ENCODE results near the gene SRR. TPM values are rescaled to one million over a fixed set of nuclear protein-coding genes. Genes with fewer than 3 reads are reported as not detected.

The SRR gene
- total RNA-seq, 1 donor from 2014 or later: 16.5 TPM

GRCh38 chr17:2357931-2358434 lies 54.2 kb downstream of the SRR start:
- Mint-ChIP-seq H3K27me3 (ENCODE audit: low read depth) (no peaks in the 10 kb centered on the region), H3K27ac (ENCODE audit: unreplicated experiment) (no peak overlapping the region), H3K4me1 (ENCODE audit: low read depth) (peaks cover 20% of the 10 kb centered on the region), H3K9me3 (ENCODE audit: low read depth) (no peaks in the 10 kb centered on the region), H3K4me3 (ENCODE audit: unreplicated experiment) (no peak overlapping the region), H3K36me3 (ENCODE audit: low read depth) (peaks cover 4% of the 10 kb centered on the region)
- TF ChIP-seq, protein P1, sequence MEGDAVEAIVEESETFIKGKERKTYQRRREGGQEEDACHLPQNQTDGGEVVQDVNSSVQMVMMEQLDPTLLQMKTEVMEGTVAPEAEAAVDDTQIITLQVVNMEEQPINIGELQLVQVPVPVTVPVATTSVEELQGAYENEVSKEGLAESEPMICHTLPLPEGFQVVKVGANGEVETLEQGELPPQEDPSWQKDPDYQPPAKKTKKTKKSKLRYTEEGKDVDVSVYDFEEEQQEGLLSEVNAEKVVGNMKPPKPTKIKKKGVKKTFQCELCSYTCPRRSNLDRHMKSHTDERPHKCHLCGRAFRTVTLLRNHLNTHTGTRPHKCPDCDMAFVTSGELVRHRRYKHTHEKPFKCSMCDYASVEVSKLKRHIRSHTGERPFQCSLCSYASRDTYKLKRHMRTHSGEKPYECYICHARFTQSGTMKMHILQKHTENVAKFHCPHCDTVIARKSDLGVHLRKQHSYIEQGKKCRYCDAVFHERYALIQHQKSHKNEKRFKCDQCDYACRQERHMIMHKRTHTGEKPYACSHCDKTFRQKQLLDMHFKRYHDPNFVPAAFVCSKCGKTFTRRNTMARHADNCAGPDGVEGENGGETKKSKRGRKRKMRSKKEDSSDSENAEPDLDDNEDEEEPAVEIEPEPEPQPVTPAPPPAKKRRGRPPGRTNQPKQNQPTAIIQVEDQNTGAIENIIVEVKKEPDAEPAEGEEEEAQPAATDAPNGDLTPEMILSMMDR (IDR thresholded peaks at IDR 0.05): no peak
- DNase-seq (ENCODE audit: low spot score): peak; percentile 72

DNA sequence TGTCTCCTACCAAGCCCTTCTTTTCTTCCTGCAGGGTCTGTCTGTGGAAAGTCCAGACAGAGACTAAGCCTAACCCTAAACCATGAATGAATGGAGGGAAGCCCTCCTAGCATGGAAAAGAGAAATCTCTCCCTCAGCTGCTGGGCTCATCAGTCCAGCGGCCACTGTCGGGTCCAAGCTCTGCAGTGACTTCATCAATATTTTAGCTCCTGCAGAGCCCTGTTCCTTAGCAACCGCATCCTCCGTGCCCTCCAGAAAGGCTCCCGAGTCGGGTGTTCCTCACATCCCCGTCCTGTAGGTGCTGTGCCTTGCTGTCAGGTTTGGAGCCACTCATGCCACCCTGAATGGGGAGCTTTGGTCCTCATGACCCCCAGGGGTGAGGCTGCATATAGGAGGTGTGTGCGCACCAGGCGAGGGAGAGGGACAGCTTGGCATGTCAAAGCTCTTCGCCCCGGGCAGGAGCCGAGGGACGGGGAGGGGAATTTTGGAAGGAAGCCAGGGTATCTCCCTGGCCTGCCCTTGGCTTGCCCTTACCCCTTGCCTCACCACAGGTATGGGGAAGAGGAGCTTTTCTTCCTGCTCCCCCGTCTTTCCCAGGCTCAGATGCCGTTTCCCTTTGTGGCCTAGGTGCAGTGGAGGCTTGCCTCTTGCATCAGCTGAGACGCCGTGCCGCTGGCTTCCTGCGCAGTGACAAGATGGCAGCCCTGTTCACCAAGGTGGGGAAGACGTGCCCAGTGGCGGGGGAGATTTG lies 57.4 kb downstream of the SRR start:
- Mint-ChIP-seq H3K36me3 (ENCODE audit: low read depth) (peaks cover 12% of the 10 kb centered on the region), H3K27me3 (ENCODE audit: low read depth) (no peaks in the 10 kb centered on the region), H3K9me3 (ENCODE audit: low read depth) (no peaks in the 10 kb centered on the region), H3K4me3 (ENCODE audit: unreplicated experiment) (no peak overlapping the region), H3K27ac (ENCODE audit: unreplicated experiment) (peak overlapping the region; percentile 27), H3K4me1 (ENCODE audit: low read depth) (peaks cover 20% of the 10 kb centered on the region)
- no peak for DNase-seq (ENCODE audit: low spot score)
- TF ChIP-seq, protein P1 (IDR thresholded peaks at IDR 0.05): no peak

- Mint-ChIP-seq H3K27ac (ENCODE audit: unreplicated experiment) (no peak overlapping the region), H3K9me3 (ENCODE audit: low read depth) (no peaks in the 10 kb centered on the region), H3K4me3 (ENCODE audit: unreplicated experiment) (no peak overlapping the region), H3K4me1 (ENCODE audit: low read depth) (peaks cover 20% of the 10 kb centered on the region), H3K27me3 (ENCODE audit: low read depth) (no peaks in the 10 kb centered on the region), H3K36me3 (ENCODE audit: low read depth) (peaks cover 14% of the 10 kb centered on the region)
- no peak for DNase-seq (ENCODE audit: low spot score)
- TF ChIP-seq, protein P1 (IDR thresholded peaks at IDR 0.05): no peak
Observed at GRCh38 chr17:2362016-2362415, 58.3 kb downstream of the SRR start.

GRCh38 chr17:2362416-2362815 lies 58.7 kb downstream of the SRR start:
- DNase-seq (ENCODE audit: low spot score): no peak
- Mint-ChIP-seq H3K4me3 (ENCODE audit: unreplicated experiment) (no peak overlapping the region), H3K36me3 (ENCODE audit: low read depth) (peaks cover 14% of the 10 kb centered on the region), H3K27me3 (ENCODE audit: low read depth) (no peaks in the 10 kb centered on the region), H3K4me1 (ENCODE audit: low read depth) (peaks cover 20% of the 10 kb centered on the region), H3K27ac (ENCODE audit: unreplicated experiment) (no peak overlapping the region), H3K9me3 (ENCODE audit: low read depth) (no peaks in the 10 kb centered on the region)
- TF ChIP-seq, protein P1 (IDR thresholded peaks at IDR 0.05): no peak

DNA sequence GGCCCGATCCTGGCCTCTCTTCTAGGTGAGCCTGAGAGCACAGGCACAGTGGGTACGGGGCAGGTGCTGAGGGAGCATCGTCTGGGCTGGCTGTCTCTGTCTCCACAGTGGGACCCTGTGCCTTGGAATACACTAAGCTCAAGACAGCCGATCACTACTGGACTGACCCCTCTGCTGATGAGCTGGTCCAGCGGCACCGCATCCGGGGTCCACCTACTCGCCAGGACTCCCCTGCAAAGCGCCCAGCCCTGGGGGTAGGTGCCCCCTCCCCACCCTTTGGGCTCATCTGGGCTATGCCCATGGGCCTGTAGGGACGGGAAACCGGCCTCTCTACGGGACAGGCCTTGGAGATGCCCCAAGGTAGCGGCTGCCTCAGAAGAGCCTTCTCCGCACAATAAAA lies 59.1 kb downstream of the SRR start:
- Mint-ChIP-seq H3K4me3 (ENCODE audit: unreplicated experiment) (no peak overlapping the region), H3K27me3 (ENCODE audit: low read depth) (no peaks in the 10 kb centered on the region), H3K4me1 (ENCODE audit: low read depth) (peaks cover 20% of the 10 kb centered on the region), H3K27ac (ENCODE audit: unreplicated experiment) (no peak overlapping the region), H3K9me3 (ENCODE audit: low read depth) (no peaks in the 10 kb centered on the region), H3K36me3 (ENCODE audit: low read depth) (peaks cover 14% of the 10 kb centered on the region)
- TF ChIP-seq, protein P1 (IDR thresholded peaks at IDR 0.05): no peak
- no peak for DNase-seq (ENCODE audit: low spot score)

All from chondrocyte (in vitro differentiated cells).